Stomach (tissue), 9 donors: ENCODE results near the gene ALK. TPM values are rescaled to one million over a fixed set of nuclear protein-coding genes. Genes with fewer than 3 reads are reported as not detected.

Experiments used
- DNase-seq, 2 donors: peaks; one replicate each; pipeline versions ENCODE4 v3.0.0 to v3.0.0-alpha.2; 2013 to 2019
- H3K27ac ChIP-seq, 5 donors: fragments of 200-600 bp in 4 of 5; sonication (generic) in 4 of 5; one replicate each; pipeline ENCODE4 v1.5.1; 2013 to 2019; ENCODE audit warnings: mild to moderate bottlenecking in 1 of 5, moderate library complexity in 1 of 5
- H3K27me3 ChIP-seq, 3 donors: fragments of 200-600 bp; sonication (generic); one replicate each; pipeline ENCODE4 v1.5.1; 2017 to 2019; ENCODE audit warnings: mixed run types in 1 of 3
- H3K36me3 ChIP-seq, 4 donors: fragments of 200-600 bp; sonication (generic); 1 replicate in 3 of 4; 2 replicates in 1 of 4; pipeline ENCODE4 v1.5.1; 2016 to 2019
- H3K4me1 ChIP-seq, 4 donors: fragments of 200-600 bp; sonication (generic); one replicate each; pipeline ENCODE4 v1.5.1; 2016 to 2019
- H3K4me3 ChIP-seq, 4 donors: fragments of 200-600 bp; sonication (generic) in 3 of 4; one replicate each; pipeline ENCODE4 v1.5.1; 2016 to 2019; ENCODE audit warnings: mild to moderate bottlenecking in 1 of 4
- H3K9me3 ChIP-seq, 4 donors: fragments of 200-600 bp; sonication (generic); one replicate each; pipeline ENCODE4 v1.5.1; 2016 to 2019
- EP300 ChIP-seq: sonication (generic); formaldehyde crosslinking; IDR thresholded peaks from one replicate; pipeline ENCODE4 v1.6.1; 2017; ENCODE audit warnings: antibody characterized with exemption
- POLR2A ChIP-seq, 4 donors: fragments of 450-650 bp; IDR thresholded peaks; one replicate each; pipeline ENCODE4 v1.6.1; 2016; ENCODE audit warnings: antibody characterized with exemption in 4 of 4, control low read depth in 2 of 4, mild to moderate bottlenecking in 1 of 4, moderate library complexity in 1 of 4
- POLR2AphosphoS5 ChIP-seq, 3 donors: sonication (generic); formaldehyde crosslinking; IDR thresholded peaks; one replicate each; pipeline ENCODE4 v1.6.1; 2016; ENCODE audit warnings: antibody characterized with exemption in 3 of 3
- WGBS, 5 donors: extraction: QIAGEN DNeasy Blood & Tissue Kit in 3 of 5; methylation state at CpG; one replicate each; pipeline versions ENCODE4 v1.1.5 to v1.1.7; 2013 to 2018; 5-methylcytosine and 5-hydroxymethylcytosine counted together
- intact Hi-C: fragments of 100-400 bp; cut with DNase I; formaldehyde crosslinking; loops from one replicate; pipeline ENCODE4 v1.15.1; 2023; ENCODE audit warnings: low total_unique reads
- polyA plus RNA-seq, 3 donors: library from polyadenylated mRNA; stranded (reverse); fragments of 200-250 nt; gene quantifications; one replicate each; pipeline ENCODE4 v1.2.3, GENCODE V29; 2013
- total RNA-seq, 5 donors: library from RNA; depleted of rRNA; stranded (reverse); fragments of >200 nt; gene quantifications; one replicate each; pipeline versions ENCODE4 v1.1.0 to v1.2.3, GENCODE V29; 2014 to 2016
- TF ChIP-seq, protein P1 (sequence below), 7 experiments: fragments of 450-650 bp in 4 of 7; fragments of 200-600 bp in 3 of 7; sonication (generic) in 3 of 7; IDR thresholded peaks; one replicate each; pipeline ENCODE4 v1.5.1; 2016 to 2019; ENCODE audit warnings: antibody characterized with exemption in 7 of 7, control low read depth in 2 of 7, mild to moderate bottlenecking in 1 of 7
- donor health status: healthy with polysubstance abuse.
- donor health status: Bipolar disorder and iron deficiency.
- donor health status: healthy.

ALK gene
- total and polyA plus RNA-seq, 8 donors: 0.13 to 0.92 TPM; not detected in 6

- no peaks in the 10 kb centered on the region for H3K9me3 ChIP-seq
- H3K36me3 ChIP-seq: no peaks in the 10 kb centered on the region
- 81 to 94% (median 92%) methylated on average over 3 of the region's 3 CpGs for whole genome bisulfite sequencing, 5 donors
- DNase-seq: no peak
- TF ChIP-seq, protein P1, sequence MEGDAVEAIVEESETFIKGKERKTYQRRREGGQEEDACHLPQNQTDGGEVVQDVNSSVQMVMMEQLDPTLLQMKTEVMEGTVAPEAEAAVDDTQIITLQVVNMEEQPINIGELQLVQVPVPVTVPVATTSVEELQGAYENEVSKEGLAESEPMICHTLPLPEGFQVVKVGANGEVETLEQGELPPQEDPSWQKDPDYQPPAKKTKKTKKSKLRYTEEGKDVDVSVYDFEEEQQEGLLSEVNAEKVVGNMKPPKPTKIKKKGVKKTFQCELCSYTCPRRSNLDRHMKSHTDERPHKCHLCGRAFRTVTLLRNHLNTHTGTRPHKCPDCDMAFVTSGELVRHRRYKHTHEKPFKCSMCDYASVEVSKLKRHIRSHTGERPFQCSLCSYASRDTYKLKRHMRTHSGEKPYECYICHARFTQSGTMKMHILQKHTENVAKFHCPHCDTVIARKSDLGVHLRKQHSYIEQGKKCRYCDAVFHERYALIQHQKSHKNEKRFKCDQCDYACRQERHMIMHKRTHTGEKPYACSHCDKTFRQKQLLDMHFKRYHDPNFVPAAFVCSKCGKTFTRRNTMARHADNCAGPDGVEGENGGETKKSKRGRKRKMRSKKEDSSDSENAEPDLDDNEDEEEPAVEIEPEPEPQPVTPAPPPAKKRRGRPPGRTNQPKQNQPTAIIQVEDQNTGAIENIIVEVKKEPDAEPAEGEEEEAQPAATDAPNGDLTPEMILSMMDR (IDR thresholded peaks at IDR 0.05): no peak
- TF ChIP-seq POLR2AphosphoS5 (IDR thresholded peaks at IDR 0.05): no peak
- no peak for TF ChIP-seq POLR2A (IDR thresholded peaks at IDR 0.05)
- TF ChIP-seq EP300: no peak
- peaks cover 0 to 8% (median 2%) of the 10 kb centered on the region in 4 donors for H3K4me1 ChIP-seq
- H3K4me3 ChIP-seq: no peak overlapping the region
- intact Hi-C loops: no loop called here
- H3K27me3 ChIP-seq: peaks cover 0 to 5% (median 0%) of the 10 kb centered on the region in 3 donors
- H3K27ac ChIP-seq: no peak overlapping the region
Observed at GRCh38 chr2:29617351-29617750, 304.0 kb downstream of the ALK start.

GRCh38 chr2:29616569-29616968, 304.8 kb downstream of the ALK start:
- no peak overlapping the region for H3K4me3 ChIP-seq
- no peak for DNase-seq
- intact Hi-C loops: no loop called here
- H3K36me3 ChIP-seq: no peaks in the 10 kb centered on the region
- no peaks in the 10 kb centered on the region for H3K9me3 ChIP-seq
- no peak overlapping the region for H3K27ac ChIP-seq
- peaks cover 0 to 5% (median 0%) of the 10 kb centered on the region in 3 donors for H3K27me3 ChIP-seq
- WGBS, 5 donors: 44 to 88% (median 55%) methylated on average over 1 of the region's 1 CpG
- TF ChIP-seq POLR2A (IDR thresholded peaks at IDR 0.05) (no peak), EP300 (no peak), POLR2AphosphoS5 (IDR thresholded peaks at IDR 0.05) (no peak)
- TF ChIP-seq, protein P1 (IDR thresholded peaks at IDR 0.05): no peak
- peaks cover 0 to 8% (median 2%) of the 10 kb centered on the region in 4 donors for H3K4me1 ChIP-seq

DNA sequence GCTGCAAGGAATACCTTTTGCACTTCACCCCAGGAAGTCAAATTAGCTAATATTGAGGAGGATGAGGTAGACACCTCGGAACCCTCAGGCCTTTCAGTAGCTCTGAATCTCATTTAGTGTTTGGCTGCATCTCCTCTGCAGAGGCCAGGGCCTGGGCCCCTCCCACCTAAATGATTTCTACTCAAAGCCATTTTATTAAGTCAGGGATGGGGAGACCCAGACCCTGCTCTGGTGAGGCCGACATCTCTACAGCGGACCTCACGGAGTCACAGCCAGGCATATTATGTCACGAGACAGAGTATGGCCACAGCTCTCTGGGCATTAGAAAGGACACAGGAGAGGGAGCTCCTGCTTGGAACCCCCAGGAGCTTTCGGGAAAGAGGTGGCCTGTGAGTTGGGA, 305.5 kb downstream of the ALK start:
- no peak overlapping the region for H3K27ac ChIP-seq
- peaks cover 0 to 8% (median 2%) of the 10 kb centered on the region in 4 donors for H3K4me1 ChIP-seq
- intact Hi-C loops: no loop called here
- H3K36me3 ChIP-seq: no peaks in the 10 kb centered on the region
- H3K9me3 ChIP-seq: no peaks in the 10 kb centered on the region
- DNase-seq: no peak
- 78 to 88% (median 87%) methylated on average over 6 of the region's 6 CpGs for WGBS, 5 donors
- no peak overlapping the region for H3K4me3 ChIP-seq
- TF ChIP-seq POLR2A (IDR thresholded peaks at IDR 0.05) (no peak), EP300 (no peak)
- peaks cover 0 to 5% (median 0%) of the 10 kb centered on the region in 3 donors for H3K27me3 ChIP-seq

DNA sequence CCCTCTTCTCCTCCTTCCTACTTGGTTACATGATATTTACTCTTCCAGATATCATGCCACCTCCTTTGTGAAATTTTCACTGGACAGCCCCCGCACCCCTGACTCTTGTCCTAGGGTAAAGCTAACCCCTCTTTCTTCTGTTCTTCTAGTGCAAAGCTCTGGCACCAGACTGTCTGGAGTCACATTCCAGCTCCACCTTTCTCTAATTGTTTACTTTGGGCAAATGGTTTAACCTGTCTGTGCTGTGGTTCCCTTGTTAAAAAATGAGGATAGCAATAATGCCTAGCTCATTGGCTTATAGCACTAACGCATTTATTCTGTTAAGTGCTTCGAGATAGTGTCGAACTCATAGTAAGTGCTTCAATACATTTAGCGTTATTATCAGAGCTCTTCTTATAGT, 306.2 kb downstream of the ALK start:
- WGBS, 5 donors: 32 to 54% (median 44%) methylated on average over 5 of the region's 5 CpGs
- peaks cover 0 to 8% (median 2%) of the 10 kb centered on the region in 4 donors for H3K4me1 ChIP-seq
- H3K36me3 ChIP-seq: no peaks in the 10 kb centered on the region
- H3K27ac ChIP-seq: no peak overlapping the region
- intact Hi-C loops: no loop called here
- no peak for DNase-seq
- H3K9me3 ChIP-seq: no peaks in the 10 kb centered on the region
- peaks cover 0 to 5% (median 0%) of the 10 kb centered on the region in 3 donors for H3K27me3 ChIP-seq
- no peak overlapping the region for H3K4me3 ChIP-seq
- TF ChIP-seq EP300 (no peak), POLR2A (IDR thresholded peaks at IDR 0.05) (no peak), POLR2AphosphoS5 (IDR thresholded peaks at IDR 0.05) (no peak)
- TF ChIP-seq, protein P1 (IDR thresholded peaks at IDR 0.05): no peak

GRCh38 chr2:29614295-29614830, 307.0 kb downstream of the ALK start:
- Histone ChIP-seq H3K4me1 (peaks cover 0 to 8% (median 2%) of the 10 kb centered on the region in 4 donors), H3K27ac (no peak overlapping the region), H3K4me3 (no peak overlapping the region), H3K36me3 (no peaks in the 10 kb centered on the region), H3K27me3 (peaks cover 0 to 5% (median 0%) of the 10 kb centered on the region in 3 donors), H3K9me3 (no peaks in the 10 kb centered on the region)
- TF ChIP-seq POLR2A (IDR thresholded peaks at IDR 0.05) (no peak), POLR2AphosphoS5 (IDR thresholded peaks at IDR 0.05) (no peak), EP300 (no peak)
- TF ChIP-seq, protein P1 (IDR thresholded peaks at IDR 0.05): no peak
- intact Hi-C loops: no loop called here
- 85 to 97% (median 88%) methylated on average over 6 of the region's 6 CpGs for WGBS, 5 donors
- no peak for DNase-seq
